ENCODE data around the gene ZNF519.

The ZNF519 gene

DNA sequence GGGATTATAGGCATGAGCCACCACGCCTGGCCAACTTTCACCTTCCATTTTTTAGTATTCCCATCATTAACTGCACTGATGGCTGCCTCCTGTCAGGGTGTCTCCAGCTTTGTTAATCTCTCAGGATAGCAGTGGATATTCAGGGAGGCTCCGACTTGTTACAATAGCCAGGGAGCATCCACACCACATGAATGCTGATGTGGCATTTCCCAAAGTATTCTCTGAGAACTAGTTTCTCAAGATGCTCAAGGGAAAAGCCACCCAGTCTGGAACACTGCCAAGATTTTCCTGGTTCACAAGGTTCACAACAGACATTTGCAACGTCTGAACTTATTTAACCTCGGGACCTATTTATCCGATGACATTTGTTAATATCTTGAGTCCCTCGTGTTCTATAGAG lies 33.8 kb downstream of the ZNF519 start:
- in situ Hi-C loops (cut with HindIII; ENCODE audit: low sequenced_read_pairs): no loop called here

DNA sequence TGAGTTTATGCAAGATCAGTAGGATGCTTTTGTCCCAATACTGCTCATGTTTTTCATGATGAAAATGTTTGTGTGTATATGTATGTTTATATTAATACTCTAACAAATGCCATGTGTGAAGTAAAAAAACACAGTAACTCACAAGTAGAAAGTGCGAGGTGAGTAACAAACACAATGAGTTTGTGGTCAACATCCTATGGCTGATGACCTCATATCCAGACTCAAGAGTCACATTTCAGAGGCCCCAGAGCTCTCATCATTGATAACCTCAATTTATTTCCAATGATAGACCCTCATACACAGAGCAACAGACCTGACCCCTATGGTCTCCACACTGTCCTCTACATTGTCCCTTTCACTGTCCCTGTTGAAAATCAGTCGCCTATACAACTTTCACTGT lies 34.5 kb downstream of the ZNF519 start:
- in situ Hi-C loops (cut with HindIII; ENCODE audit: low sequenced_read_pairs): no loop called here

DNA sequence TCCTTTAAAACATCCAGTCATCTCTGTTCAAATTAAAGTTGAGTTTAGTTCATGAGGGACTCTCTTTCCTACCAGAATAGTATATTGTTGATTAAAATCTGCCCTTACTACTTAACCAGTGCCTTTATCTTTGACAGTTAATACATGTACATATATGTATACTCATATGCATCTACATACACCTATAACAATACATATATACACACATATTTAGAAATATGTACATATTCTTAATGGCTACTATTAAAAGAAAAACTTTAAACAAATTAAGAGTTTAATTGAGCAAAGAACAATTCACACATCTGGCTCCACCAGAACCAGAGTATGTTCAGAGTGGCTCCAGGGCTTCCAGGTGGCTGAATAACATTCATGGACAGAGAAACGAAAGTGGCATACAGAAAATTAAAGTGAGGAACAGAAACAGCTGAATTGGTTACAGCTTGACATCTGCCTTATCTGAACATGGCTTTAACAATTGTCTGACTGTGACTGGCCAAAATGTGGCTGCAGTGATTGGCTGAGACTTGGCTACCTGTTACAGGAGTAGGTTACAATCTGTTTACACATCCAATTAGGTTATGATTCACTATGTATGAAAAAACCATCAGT lies 38.8 kb downstream of the ZNF519 start:
- in situ Hi-C loops (cut with HindIII; ENCODE audit: low sequenced_read_pairs): no loop called here

DNA sequence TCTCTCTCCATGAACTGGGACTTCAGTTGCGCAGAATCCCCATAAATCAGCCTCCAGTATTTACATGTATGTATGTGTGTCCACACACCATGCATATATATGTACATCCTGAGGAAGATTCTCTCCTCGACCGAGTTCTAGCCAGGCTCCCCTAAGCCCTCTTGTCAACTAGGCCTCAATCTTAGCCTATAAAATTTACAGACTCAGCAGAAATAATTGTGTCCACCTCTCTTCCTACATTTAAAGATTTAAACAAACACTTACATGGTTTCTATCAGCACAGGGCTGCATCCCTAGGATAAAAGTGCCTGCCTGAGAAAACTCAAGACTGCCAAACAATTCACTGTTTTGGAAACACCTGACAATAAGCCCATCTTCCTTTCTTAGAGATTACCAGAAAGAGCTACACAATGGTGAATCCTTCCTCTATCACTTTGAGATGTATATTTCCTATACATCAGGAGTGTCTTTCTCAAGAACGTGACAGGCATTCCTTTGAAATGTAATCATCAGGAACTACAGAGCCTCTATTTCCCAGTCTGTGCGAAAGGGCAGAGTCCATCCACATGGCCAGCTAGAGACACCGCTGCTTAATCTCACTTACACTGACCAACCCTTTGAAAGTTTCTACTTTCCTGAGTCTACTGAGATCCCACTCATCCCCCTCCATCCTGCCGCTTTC lies 39.5 kb downstream of the ZNF519 start:
- in situ Hi-C loops (cut with HindIII; ENCODE audit: low sequenced_read_pairs): no loop called here

DNA sequence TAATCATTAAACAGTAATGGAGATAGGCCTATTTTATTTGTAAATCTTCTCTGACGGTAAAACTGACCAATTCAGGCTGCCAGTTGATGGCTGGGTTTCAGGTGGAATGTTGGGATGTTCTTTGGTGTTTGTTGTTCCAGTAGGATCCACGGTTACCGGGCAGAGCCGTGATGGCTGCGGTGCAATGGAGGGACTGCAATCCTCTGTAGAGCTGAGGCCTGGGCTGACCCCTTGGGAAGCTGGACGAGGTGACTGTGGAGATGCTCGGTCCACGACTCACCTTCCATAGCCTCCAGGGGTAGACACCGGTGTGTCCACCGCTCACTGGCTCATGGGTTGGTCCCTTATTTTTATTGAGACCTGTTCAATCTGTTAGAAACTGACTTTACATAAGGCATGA lies 42.5 kb downstream of the ZNF519 start:
- in situ Hi-C loops (cut with HindIII; ENCODE audit: low sequenced_read_pairs): no loop called here

DNA sequence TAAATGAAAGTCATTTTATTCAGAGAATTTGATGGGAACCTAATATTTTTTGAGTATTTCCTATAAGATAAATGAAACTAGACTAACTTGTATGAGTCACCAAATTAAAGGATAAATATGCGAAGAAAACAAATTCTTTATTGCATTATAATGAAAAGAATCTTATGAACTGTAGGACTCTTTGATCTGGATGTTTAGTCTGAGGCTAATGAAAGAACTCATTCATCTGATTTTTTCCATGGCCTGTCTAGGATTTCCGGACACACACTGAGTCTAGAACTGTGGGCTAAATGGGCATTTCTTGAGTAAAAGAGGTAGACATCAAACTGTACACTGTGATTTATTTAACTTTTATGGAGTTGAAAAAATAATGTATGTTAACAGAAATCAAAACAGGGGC lies 43.0 kb downstream of the ZNF519 start:
- in situ Hi-C loops (cut with HindIII; ENCODE audit: low sequenced_read_pairs): no loop called here

DNA sequence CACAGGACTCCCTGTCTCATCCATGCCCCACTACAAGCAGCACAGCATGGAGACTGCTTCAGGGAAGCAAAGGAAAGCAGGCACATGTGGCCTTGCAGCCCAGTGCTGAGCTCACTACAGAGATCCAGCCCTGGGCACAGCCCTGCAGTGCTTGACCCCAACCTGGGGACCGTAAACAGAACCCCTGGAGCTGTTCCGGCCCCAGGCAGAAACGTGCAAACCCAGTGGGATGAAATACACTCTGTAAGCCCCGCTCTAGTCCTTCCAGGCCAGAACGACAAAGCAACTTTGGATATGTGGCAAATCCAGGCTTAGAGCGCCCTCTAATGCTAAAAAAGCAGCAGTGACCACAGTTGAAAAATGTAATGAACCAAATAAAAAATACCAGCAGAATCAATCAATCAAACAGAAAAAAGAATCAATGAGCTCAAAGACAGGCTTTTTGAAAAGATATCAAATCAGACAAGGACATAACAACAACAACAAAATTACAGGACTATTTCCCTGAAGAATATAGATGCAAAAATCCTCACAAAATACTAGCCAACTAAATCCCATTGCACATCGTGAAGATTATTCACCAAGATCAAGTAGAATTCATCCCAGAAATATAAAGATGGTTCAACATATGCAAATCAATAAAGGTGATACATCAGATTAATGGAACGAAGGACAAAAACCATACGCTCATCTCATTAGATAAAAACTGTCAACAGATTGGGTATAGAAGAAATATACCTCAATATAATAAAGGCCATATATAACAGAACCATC lies 45.6 kb downstream of the ZNF519 start:
- in situ Hi-C loops (cut with HindIII; ENCODE audit: low sequenced_read_pairs): no loop called here

DNA sequence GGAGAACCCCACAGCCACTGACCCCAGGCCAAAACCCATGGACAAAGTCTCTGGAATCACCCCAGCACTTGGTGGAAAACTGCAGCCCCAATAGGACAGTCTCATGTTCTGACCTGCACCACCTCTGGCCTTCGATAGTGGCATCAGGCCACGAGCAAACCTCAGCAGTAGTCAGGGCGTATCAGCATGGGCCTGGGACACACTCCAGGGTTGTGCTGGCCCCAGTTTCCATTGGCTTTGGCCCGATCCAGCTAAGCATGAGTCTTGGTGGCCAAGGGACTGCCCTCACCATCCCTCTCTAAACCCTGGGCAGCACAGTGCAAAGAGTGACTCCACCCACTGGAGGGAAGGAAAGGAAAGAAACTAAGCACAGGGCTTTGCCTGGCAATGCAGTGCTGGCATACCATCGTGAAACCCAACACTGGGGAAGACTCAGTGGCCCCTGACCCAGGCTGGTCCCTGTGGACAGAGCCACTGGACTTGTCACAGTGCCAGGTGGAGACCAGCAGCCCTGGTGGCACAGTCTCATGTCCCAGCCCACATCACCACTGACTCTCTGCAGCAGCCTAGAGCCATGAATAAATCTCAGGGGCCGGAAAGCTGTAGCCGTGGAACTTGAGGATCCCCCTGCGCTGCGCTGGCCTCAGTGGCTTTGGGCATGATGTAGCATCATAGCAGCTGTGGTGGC lies 46.3 kb downstream of the ZNF519 start:
- in situ Hi-C loops (cut with HindIII; ENCODE audit: low sequenced_read_pairs): no loop called here

DNA sequence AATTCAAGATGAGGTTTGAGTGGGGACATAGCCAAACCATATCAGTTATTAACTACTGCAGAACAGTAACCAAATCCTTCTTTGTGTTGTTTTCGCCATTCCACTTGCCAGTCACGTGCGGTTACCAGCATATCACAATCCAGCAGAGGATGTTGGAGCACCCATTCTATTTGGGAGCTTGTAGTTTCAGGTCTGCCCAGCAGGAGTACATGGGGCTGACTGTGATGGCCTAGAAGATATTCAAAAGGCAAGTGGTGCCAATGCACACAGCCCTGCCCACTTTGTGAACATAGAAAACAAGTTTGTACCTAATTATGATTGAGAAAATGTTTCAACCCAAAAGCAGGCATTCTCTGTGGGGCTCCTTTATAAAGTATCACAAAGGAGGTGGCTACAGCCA lies 57.0 kb downstream of the ZNF519 start:
- in situ Hi-C loops (cut with HindIII; ENCODE audit: low sequenced_read_pairs): no loop called here

DNA sequence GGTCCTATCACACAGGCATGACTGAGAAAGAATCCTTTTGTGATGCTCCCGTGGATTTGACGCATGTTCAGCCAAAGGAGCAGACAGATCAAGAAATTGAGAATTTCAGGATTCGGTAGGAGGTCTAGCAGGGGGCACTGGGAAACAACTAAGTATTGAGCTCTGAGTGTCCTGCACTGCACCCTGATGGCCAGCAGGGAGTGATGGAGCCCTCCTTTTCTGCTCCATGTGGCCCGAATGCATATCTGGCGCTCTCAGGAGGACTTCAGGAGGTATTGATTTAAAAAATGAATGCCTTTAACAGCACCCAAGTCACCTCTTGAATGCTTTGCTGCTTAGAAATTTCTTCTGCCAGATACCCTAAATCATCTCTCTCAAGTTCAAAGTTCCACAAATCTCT lies 58.0 kb downstream of the ZNF519 start:
- in situ Hi-C loops (cut with HindIII; ENCODE audit: low sequenced_read_pairs): no loop called here

DNA sequence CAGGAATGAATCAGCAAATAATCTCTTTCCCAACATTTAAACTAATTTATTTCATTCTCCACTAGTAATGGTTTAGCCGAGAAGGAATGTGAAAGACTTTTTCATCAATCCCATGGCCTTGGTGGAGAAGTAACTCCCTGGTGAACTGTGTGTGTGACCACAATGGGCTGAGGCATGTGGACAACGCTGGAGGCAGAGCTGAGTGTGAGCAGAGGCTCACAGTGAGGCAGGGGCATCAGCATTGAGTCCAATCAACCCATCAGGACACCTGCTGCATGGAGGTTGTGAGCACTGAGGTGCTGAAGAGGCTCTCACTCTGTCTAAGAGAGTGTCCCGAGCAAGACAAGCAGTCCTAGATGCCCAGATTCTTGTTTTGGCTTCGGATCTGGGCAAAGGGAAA lies 78.6 kb downstream of the ZNF519 start:
- in situ Hi-C loops (cut with HindIII; ENCODE audit: low sequenced_read_pairs): no loop called here

Measured in endothelial cell of hepatic sinusoid (primary cell).